Activated T-cell treated with anti-CD3 and anti-CD28 coated beads, Interleukin-2, amount 50 U/mL, for 1 hour (primary cell): ENCODE data around the gene CLCN2.

Experiments
- DNase-seq: peaks from one replicate; pipeline ENCODE4 v3.0.0-alpha.2; 2020

The CLCN2 gene

GRCh38 chr3:184361532-184361931, at the start of gene CLCN2, which contains the start of gene POLR2H:
Gene CLCN2, minus strand, starts transcription at chr3:184361605. Its CDS starts 126 bp downstream, at chr3:184361479.
Gene POLR2H, plus strand, starts transcription at chr3:184361710. Its CDS starts 1,783 bp downstream, at chr3:184363493.
- DNase-seq = peak; percentile 67

GRCh38 chr3:184409946-184410500, 48.6 kb upstream of the CLCN2 start:
- DNase-seq = no peak

- DNase-seq = no peak
These were observed 48.0 kb upstream of the CLCN2 start for GRCh38 chr3:184409331-184409926.

GRCh38 chr3:184405075-184406030, 43.9 kb upstream of the CLCN2 start:
- DNase-seq = no peak

GRCh38 chr3:184399410-184399809, 38.0 kb upstream of the CLCN2 start:
- DNase-seq = no peak

GRCh38 chr3:184395320-184395660, 33.9 kb upstream of the CLCN2 start:
- no peak for DNase-seq

- no peak for DNase-seq
These were observed 29.9 kb upstream of the CLCN2 start for GRCh38 chr3:184391266-184391665.

- DNase-seq = no peak
These were observed 28.6 kb upstream of the CLCN2 start for GRCh38 chr3:184389935-184390528.

GRCh38 chr3:184389384-184389783, 28.0 kb upstream of the CLCN2 start:
- no peak for DNase-seq

GRCh38 chr3:184388936-184389230, 27.5 kb upstream of the CLCN2 start:
- DNase-seq = no peak

GRCh38 chr3:184388164-184388935, 26.9 kb upstream of the CLCN2 start:
- DNase-seq = no peak

- no peak for DNase-seq
These were observed 25.8 kb upstream of the CLCN2 start for GRCh38 chr3:184387174-184387714.

GRCh38 chr3:184386047-184386806, 24.8 kb upstream of the CLCN2 start:
- no peak for DNase-seq

GRCh38 chr3:184384856-184385422, 23.5 kb upstream of the CLCN2 start:
- DNase-seq = no peak

- DNase-seq = no peak
These were observed 22.9 kb upstream of the CLCN2 start for GRCh38 chr3:184384342-184384741.

- no peak for DNase-seq
These were observed 21.8 kb upstream of the CLCN2 start for GRCh38 chr3:184383033-184383740.

- DNase-seq = no peak
These were observed 21.1 kb upstream of the CLCN2 start for GRCh38 chr3:184382326-184383032.

- DNase-seq = no peak
These were observed 20.1 kb upstream of the CLCN2 start for GRCh38 chr3:184381261-184382224.
